Measurements from ENCODE around the gene TUBB. TPM values are rescaled to one million over a fixed set of nuclear protein-coding genes. Genes with fewer than 3 reads are reported as not detected.

The TUBB gene
- total and polyA plus RNA-seq, 2 of the 4 experiments (the other 2 are of a cell fraction), result 1,401 to 2,004 TPM

DNA sequence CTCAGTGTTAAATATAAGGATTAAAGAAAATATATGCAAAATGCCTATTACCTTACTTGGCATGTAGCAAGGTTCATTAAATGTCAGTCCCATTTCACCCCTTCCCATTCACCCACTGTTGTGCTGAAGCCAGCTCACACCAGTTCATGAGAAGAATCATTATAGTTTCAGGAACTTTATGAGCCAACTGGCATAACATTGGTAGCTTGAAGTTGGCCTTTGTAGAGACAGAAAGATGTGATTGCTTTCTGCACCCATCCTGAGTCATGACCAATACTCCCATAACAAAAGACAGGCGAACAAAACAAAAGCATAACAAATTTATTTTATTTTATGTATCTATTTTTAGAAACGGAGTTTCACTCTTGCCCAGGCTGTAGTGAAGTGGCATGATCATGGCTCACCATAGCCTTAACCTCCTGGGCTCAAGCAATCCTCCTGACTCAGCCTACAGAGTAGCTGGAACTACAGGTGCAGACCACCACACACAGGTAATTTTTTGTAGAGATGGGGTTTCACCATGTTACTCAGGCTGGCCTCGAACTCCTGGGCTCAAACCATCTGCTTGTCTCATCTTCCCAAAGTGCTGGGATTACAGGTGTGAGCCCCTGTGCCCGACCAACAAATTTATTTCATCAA, 41.8 kb downstream of the TUBB start:
- Histone ChIP-seq H2BK120ac (ENCODE audit: low read depth, low read length) (peak overlapping the region; percentile 84), H4K91ac (ENCODE audit: insufficient read depth, low read depth, low read length) (peak overlapping the region; percentile 73; the same call in 1 of the 2 replicates), H3K27me3 (ENCODE audit: control insufficient read depth, insufficient read depth, low read length) (no peaks in the 10 kb centered on the region), H3K79me1 (ENCODE audit: low read depth in 1 of 2, low read length in 2 of 2) (peaks cover 0 to 29% of the 10 kb centered on the region in 2 experiments; a peak in 2 of 4 replicates), H2BK20ac (ENCODE audit: low read depth, low read length) (peak overlapping the region; percentile 76), H3K36me3 (ENCODE audit: control insufficient read depth, insufficient read depth, low read length) (no peaks in the 10 kb centered on the region), H3K9me3 (ENCODE audit: control insufficient read depth, insufficient read depth, low read length) (no peaks in the 10 kb centered on the region), H4K5ac (ENCODE audit: low read depth, low read length) (peak overlapping the region; percentile 40; the same call in 1 of the 2 replicates), H2AK9ac (replicated peaks; ENCODE audit: low read depth, low read length, poor library complexity) (peak overlapping the region; percentile 39), H3K9ac (ENCODE audit: low read depth, low read length) (no peak overlapping the region), H3K4me2 (ENCODE audit: low read depth, low read length) (no peak overlapping the region), H3K56ac (ENCODE audit: extremely low read depth, insufficient read depth, low read length) (no peak overlapping the region), H2BK15ac (ENCODE audit: low read depth, low read length) (peak overlapping the region; percentile 99; the same call in 2 of the 3 replicates), H4K8ac (ENCODE audit: low read depth in 2 of 2, low read length in 2 of 2) (peak overlapping the region; percentile 8 to 72; a peak in 2 of 4 replicates), H3K23ac (ENCODE audit: low read depth, low read length) (peak overlapping the region; percentile 75; the same call in 1 of the 2 replicates), H3K27ac (ENCODE audit: insufficient read depth, low read length) (no peak overlapping the region), H3K4me1 (ENCODE audit: control insufficient read depth, insufficient read depth, low read length) (peaks cover 23% of the 10 kb centered on the region), H3K18ac (ENCODE audit: low read depth, low read length) (peak overlapping the region; percentile 73; the same call in 1 of the 2 replicates), H4K20me1 (ENCODE audit: insufficient read depth, low read length) (peaks cover 5% of the 10 kb centered on the region; the same call in 1 of the 2 replicates), H3K14ac (replicated peaks; ENCODE audit: low read depth, low read length) (peak overlapping the region; percentile 94), H2AK5ac (ENCODE audit: low read depth, low read length) (peak overlapping the region; percentile 77), H3K4ac (ENCODE audit: low read depth, low read length) (peak overlapping the region; percentile 37), H2AFZ (replicated peaks; ENCODE audit: low read length, poor library complexity) (no peak overlapping the region), H3K4me3 (ENCODE audit: insufficient read depth, low read depth, low read length) (no peak overlapping the region), H3K9me1 (ENCODE audit: insufficient read depth, low read length) (peaks cover 35% of the 10 kb centered on the region), H2BK5ac (ENCODE audit: low read depth, low read length, poor library complexity, severe bottlenecking) (peak overlapping the region; percentile 29)
- intact Hi-C loops (cut with micrococcal nuclease) (no loop called here), in situ Hi-C loops (cut with MboI; ENCODE audit: low sequenced_read_pairs) (no loop called here), dilution Hi-C loops (cut with HindIII; ENCODE audit: low sequenced_read_pairs, unreplicated experiment) (no loop called here)
- BruUV-seq (replicated peaks), result no TSS peak
- ChIA-PET POLR2A (ENCODE audit: unreplicated experiment) (no interaction called here), CTCF (no interaction called here)
- TF ChIP-seq POLR2A (IDR thresholded peaks at IDR 0.05; ENCODE audit: low read depth, low read length), result no peak
- no peak for TF ChIP-seq MAZ (IDR thresholded peaks at IDR 0.05; ENCODE audit: borderline replicate concordance, low read depth, low read length)
- TF ChIP-seq MXI1 (IDR thresholded peaks at IDR 0.05; ENCODE audit: borderline replicate concordance, low read depth, low read length), result no peak
- TF ChIP-seq CTCF (conservative IDR thresholded peaks at IDR 0.05; ENCODE audit: low read depth, low read length), result no peak
- TF ChIP-seq RAD21 (IDR thresholded peaks at IDR 0.05; ENCODE audit: low read length), result no peak
- no peak for TF ChIP-seq RCOR1 (IDR thresholded peaks at IDR 0.05; ENCODE audit: insufficient replicate concordance, low read length)
- no peak for TF ChIP-seq CHD1 (IDR thresholded peaks at IDR 0.05; ENCODE audit: low read depth, low read length)
- no peak for DNase-seq
- no CpG with 5 or more reads among the region's 4 CpGs for WGBS, 2 experiments (ENCODE audit: extremely low coverage in 2 of 2, insufficient read length in 1 of 2)
- no peak for ATAC-seq (ENCODE audit: low read depth)
